ENCODE data around the gene ADRB2.
"Not testable (repeated sequence)": the region's sequence is repeated elsewhere in the genome, so short reads cannot be mapped to it uniquely, and the experiment has no call there.

ADRB2 gene

GRCh38 chr5:148873120-148873519 lies 46.7 kb downstream of the ADRB2 start:
- no peak for TF ChIP-seq ARNTL (CRISPR knock-in tag; IDR thresholded peaks at IDR 0.05; ENCODE audit: borderline replicate concordance, low read depth)
- TF ChIP-seq CSDC2 (CRISPR knock-in tag; IDR thresholded peaks at IDR 0.05) = no peak
- TF ChIP-seq, protein P1, sequence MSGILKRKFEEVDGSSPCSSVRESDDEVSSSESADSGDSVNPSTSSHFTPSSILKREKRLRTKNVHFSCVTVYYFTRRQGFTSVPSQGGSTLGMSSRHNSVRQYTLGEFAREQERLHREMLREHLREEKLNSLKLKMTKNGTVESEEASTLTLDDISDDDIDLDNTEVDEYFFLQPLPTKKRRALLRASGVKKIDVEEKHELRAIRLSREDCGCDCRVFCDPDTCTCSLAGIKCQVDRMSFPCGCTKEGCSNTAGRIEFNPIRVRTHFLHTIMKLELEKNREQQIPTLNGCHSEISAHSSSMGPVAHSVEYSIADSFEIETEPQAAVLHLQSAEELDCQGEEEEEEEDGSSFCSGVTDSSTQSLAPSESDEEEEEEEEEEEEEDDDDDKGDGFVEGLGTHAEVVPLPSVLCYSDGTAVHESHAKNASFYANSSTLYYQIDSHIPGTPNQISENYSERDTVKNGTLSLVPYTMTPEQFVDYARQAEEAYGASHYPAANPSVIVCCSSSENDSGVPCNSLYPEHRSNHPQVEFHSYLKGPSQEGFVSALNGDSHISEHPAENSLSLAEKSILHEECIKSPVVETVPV (CRISPR knock-in tag; IDR thresholded peaks at IDR 0.05) = no peak
- no peak for TF ChIP-seq ESRRG (CRISPR knock-in tag; IDR thresholded peaks at IDR 0.05)
- TF ChIP-seq ZFP30 (CRISPR knock-in tag; IDR thresholded peaks at IDR 0.05) = no peak
- no peak for TF ChIP-seq OSR1 (CRISPR knock-in tag; IDR thresholded peaks at IDR 0.05)
- TF ChIP-seq ZNF565 (CRISPR knock-in tag; conservative IDR thresholded peaks at IDR 0.05; ENCODE audit: low read depth) = no peak
- no peak for ATAC-seq

- TF ChIP-seq ZFP30 (CRISPR knock-in tag; IDR thresholded peaks at IDR 0.05) (no peak), ZNF8 (CRISPR knock-in tag; IDR thresholded peaks at IDR 0.05) (no peak), OSR1 (CRISPR knock-in tag; IDR thresholded peaks at IDR 0.05) (no peak), GLIS3 (CRISPR knock-in tag; IDR thresholded peaks at IDR 0.05) (no peak), ISL1 (CRISPR knock-in tag; IDR thresholded peaks at IDR 0.05) (no peak), POU6F1 (CRISPR knock-in tag; IDR thresholded peaks at IDR 0.05; ENCODE audit: borderline replicate concordance, low read depth) (no peak), ESRRG (CRISPR knock-in tag; IDR thresholded peaks at IDR 0.05) (no peak), TCF4 (CRISPR knock-in tag; IDR thresholded peaks at IDR 0.05; ENCODE audit: borderline replicate concordance) (no peak), PPARA (CRISPR knock-in tag; IDR thresholded peaks at IDR 0.05; ENCODE audit: borderline replicate concordance) (no peak), BACH2 (CRISPR knock-in tag; IDR thresholded peaks at IDR 0.05; ENCODE audit: borderline replicate concordance) (no peak), SNAI2 (CRISPR knock-in tag; IDR thresholded peaks at IDR 0.05) (no peak), ZNF565 (CRISPR knock-in tag; conservative IDR thresholded peaks at IDR 0.05; ENCODE audit: low read depth) (no peak), ZC3H10 (CRISPR knock-in tag; IDR thresholded peaks at IDR 0.05) (no peak), RARB (CRISPR knock-in tag; IDR thresholded peaks at IDR 0.05) (no peak), ZNF70 (CRISPR knock-in tag; IDR thresholded peaks at IDR 0.05) (no peak), ARNTL (CRISPR knock-in tag; IDR thresholded peaks at IDR 0.05; ENCODE audit: borderline replicate concordance, low read depth) (no peak)
- TF ChIP-seq, protein P2, sequence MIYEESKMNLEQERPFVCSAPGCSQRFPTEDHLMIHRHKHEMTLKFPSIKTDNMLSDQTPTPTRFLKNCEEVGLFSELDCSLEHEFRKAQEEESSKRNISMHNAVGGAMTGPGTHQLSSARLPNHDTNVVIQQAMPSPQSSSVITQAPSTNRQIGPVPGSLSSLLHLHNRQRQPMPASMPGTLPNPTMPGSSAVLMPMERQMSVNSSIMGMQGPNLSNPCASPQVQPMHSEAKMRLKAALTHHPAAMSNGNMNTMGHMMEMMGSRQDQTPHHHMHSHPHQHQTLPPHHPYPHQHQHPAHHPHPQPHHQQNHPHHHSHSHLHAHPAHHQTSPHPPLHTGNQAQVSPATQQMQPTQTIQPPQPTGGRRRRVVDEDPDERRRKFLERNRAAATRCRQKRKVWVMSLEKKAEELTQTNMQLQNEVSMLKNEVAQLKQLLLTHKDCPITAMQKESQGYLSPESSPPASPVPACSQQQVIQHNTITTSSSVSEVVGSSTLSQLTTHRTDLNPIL (CRISPR knock-in tag; IDR thresholded peaks at IDR 0.05; ENCODE audit: low read depth) = no peak
- no peak for ATAC-seq
These were observed 47.5 kb downstream of the ADRB2 start for GRCh38 chr5:148873690-148874485.

GRCh38 chr5:148875205-148875875 lies 48.9 kb downstream of the ADRB2 start:
- TF ChIP-seq TCF4 (CRISPR knock-in tag; IDR thresholded peaks at IDR 0.05; ENCODE audit: borderline replicate concordance) (no peak), ZFP30 (CRISPR knock-in tag; IDR thresholded peaks at IDR 0.05) (no peak), PPARA (CRISPR knock-in tag; IDR thresholded peaks at IDR 0.05; ENCODE audit: borderline replicate concordance) (no peak), BACH2 (CRISPR knock-in tag; IDR thresholded peaks at IDR 0.05; ENCODE audit: borderline replicate concordance) (no peak), RARB (CRISPR knock-in tag; IDR thresholded peaks at IDR 0.05) (no peak), ZC3H10 (CRISPR knock-in tag; IDR thresholded peaks at IDR 0.05) (no peak)
- TF ChIP-seq, protein P1 (CRISPR knock-in tag; IDR thresholded peaks at IDR 0.05) = no peak
- TF ChIP-seq, protein P3, sequence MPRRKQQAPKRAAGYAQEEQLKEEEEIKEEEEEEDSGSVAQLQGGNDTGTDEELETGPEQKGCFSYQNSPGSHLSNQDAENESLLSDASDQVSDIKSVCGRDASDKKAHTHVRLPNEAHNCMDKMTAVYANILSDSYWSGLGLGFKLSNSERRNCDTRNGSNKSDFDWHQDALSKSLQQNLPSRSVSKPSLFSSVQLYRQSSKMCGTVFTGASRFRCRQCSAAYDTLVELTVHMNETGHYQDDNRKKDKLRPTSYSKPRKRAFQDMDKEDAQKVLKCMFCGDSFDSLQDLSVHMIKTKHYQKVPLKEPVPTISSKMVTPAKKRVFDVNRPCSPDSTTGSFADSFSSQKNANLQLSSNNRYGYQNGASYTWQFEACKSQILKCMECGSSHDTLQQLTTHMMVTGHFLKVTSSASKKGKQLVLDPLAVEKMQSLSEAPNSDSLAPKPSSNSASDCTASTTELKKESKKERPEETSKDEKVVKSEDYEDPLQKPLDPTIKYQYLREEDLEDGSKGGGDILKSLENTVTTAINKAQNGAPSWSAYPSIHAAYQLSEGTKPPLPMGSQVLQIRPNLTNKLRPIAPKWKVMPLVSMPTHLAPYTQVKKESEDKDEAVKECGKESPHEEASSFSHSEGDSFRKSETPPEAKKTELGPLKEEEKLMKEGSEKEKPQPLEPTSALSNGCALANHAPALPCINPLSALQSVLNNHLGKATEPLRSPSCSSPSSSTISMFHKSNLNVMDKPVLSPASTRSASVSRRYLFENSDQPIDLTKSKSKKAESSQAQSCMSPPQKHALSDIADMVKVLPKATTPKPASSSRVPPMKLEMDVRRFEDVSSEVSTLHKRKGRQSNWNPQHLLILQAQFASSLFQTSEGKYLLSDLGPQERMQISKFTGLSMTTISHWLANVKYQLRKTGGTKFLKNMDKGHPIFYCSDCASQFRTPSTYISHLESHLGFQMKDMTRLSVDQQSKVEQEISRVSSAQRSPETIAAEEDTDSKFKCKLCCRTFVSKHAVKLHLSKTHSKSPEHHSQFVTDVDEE (CRISPR knock-in tag; IDR thresholded peaks at IDR 0.05) = no peak
- no peak for ATAC-seq

DNA sequence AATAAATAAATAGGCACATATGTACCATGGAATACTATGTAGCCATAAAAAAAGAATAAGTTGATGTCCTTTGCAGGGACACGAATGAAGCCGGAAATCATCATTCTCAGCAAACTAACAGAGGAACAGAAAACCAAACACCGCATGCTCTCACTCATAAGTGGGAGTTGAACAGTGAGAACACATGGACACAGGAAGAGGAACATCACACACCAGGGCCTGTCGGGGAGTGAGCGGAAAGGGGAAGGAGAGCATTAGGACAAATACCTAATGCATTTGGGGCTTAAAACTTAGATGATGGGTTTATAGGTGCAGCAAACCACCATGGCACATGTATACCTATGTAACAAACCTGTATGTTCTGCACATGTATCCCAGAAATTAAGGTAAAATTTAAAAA lies 51.0 kb downstream of the ADRB2 start:
- ATAC-seq = not testable (repeated sequence)
